Lower lobe of right lung (tissue), 2 donors: ENCODE results near the gene CD46. TPM values are rescaled to one million over a fixed set of nuclear protein-coding genes. Genes with fewer than 3 reads are reported as not detected.

Experiments
- ATAC-seq, 2 donors: fragments of 200-7000 bp; cut with Tn5 transposase; one replicate each; pipeline ENCODE4 v1.9.1; 2020 to 2022; ENCODE audit warnings: mild to moderate bottlenecking in 2 of 2, moderate library complexity in 2 of 2
- DNase-seq: peaks from one replicate; pipeline ENCODE4 v3.0.0-alpha.2; 2020
- H3K27ac ChIP-seq: fragments of 200-600 bp; one replicate; pipeline ENCODE4 v1.8.0; 2022
- H3K27me3 ChIP-seq: fragments of 200-600 bp; one replicate; pipeline ENCODE4 v1.8.0; 2022; ENCODE audit warnings: low read depth
- H3K36me3 ChIP-seq: fragments of 200-600 bp; one replicate; pipeline ENCODE4 v1.8.0; 2022; ENCODE audit warnings: mild to moderate bottlenecking
- H3K4me1 ChIP-seq: fragments of 200-600 bp; one replicate; pipeline ENCODE4 v1.8.0; 2022
- H3K4me3 ChIP-seq: fragments of 200-600 bp; one replicate; pipeline ENCODE4 v1.8.0; 2022; ENCODE audit warnings: mild to moderate bottlenecking
- H3K9me3 ChIP-seq: fragments of 200-600 bp; one replicate; pipeline ENCODE4 v1.8.0; 2022
- intact Hi-C: fragments of 100-400 bp; cut with DNase I; formaldehyde crosslinking; loops from one replicate; pipeline ENCODE4 v1.11.0; 2022
- total RNA-seq: library from RNA; stranded (reverse); fragmentation: NEBNext Ultra II Directional; extraction: Animal tissue kit (Norgen Biotek cat#: 25700); gene quantifications from one replicate; pipeline ENCODE4 v1.2.1, GENCODE V29; 2021
- TF ChIP-seq, protein P1 (sequence below): fragments of 200-600 bp; IDR thresholded peaks from one replicate; pipeline ENCODE4 v1.8.0; 2022; ENCODE audit warnings: antibody characterized with exemption, mild to moderate bottlenecking
- donor health status: DM: no; HTN: yes; CAD: no; lungs with severe emphysema.

The CD46 gene
- total RNA-seq, 1 donor from 2014 or later = 302 TPM

DNA sequence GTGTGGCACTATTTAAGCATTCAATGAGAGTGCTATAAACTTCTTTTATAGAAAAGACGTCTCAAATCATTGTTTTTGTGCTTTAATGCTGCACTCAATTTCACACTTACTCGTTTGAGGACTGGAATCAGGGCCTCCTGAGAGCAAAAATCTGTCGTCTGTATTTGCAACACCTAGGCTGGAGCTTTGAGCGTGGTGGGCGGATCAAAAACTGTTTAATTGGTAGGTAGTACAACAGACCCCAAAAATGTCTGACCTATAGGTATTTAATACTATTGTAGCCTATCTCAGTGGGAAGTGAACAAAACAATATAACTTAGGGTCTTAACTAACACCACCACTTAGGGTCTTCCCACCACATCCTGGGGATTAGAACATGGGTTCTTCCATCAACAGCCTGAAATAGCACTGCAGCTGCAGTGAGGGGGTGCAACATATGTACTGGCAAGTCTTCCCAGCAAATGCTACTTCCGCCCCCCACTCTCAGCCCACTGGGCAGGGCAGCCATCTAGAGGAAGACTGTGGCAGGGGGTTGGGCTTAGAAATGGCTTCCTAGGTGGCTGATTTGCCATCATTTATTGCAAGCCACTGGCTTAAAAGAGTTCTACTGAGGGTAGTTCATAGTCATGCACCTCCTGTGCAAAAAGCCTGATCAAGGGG lies 48.3 kb downstream of the CD46 start:
- Histone ChIP-seq H3K27me3 (no peaks in the 10 kb centered on the region), H3K4me1 (peaks cover 58% of the 10 kb centered on the region), H3K36me3 (peaks cover 65% of the 10 kb centered on the region), H3K9me3 (no peaks in the 10 kb centered on the region), H3K4me3 (no peak overlapping the region), H3K27ac (no peak overlapping the region)
- TF ChIP-seq, protein P1, sequence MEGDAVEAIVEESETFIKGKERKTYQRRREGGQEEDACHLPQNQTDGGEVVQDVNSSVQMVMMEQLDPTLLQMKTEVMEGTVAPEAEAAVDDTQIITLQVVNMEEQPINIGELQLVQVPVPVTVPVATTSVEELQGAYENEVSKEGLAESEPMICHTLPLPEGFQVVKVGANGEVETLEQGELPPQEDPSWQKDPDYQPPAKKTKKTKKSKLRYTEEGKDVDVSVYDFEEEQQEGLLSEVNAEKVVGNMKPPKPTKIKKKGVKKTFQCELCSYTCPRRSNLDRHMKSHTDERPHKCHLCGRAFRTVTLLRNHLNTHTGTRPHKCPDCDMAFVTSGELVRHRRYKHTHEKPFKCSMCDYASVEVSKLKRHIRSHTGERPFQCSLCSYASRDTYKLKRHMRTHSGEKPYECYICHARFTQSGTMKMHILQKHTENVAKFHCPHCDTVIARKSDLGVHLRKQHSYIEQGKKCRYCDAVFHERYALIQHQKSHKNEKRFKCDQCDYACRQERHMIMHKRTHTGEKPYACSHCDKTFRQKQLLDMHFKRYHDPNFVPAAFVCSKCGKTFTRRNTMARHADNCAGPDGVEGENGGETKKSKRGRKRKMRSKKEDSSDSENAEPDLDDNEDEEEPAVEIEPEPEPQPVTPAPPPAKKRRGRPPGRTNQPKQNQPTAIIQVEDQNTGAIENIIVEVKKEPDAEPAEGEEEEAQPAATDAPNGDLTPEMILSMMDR = no peak
- intact Hi-C loops = no loop called here
- no peak for ATAC-seq
- DNase-seq = no peak

DNA sequence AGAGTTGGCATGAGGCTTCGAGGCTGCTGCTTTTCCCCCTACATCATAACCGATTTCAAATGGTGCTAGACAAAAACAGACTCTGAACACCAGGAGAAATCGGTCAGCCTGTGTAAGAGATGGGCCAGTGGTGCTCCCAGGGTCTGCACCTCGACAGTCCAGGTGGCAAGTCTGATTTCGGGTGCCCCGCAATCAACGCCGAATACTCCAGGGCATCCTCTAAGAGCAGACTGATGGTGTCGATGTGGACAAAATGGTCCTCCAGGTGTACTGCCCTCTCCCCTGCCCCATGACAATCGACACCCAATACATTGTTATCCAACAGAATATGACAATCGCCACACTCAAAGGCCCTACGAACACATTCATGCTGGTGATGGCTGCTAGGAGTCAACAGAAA lies 50.0 kb downstream of the CD46 start:
- H3K36me3 ChIP-seq = peaks cover 75% of the 10 kb centered on the region
- H3K27ac ChIP-seq = peak overlapping the region; percentile 2
- intact Hi-C loops = no loop called here
- peaks cover 75% of the 10 kb centered on the region for H3K4me1 ChIP-seq
- H3K9me3 ChIP-seq = no peaks in the 10 kb centered on the region
- ATAC-seq (no peak), DNase-seq (no peak)
- H3K4me3 ChIP-seq = no peak overlapping the region
- no peaks in the 10 kb centered on the region for H3K27me3 ChIP-seq
- TF ChIP-seq, protein P1 = no peak

DNA sequence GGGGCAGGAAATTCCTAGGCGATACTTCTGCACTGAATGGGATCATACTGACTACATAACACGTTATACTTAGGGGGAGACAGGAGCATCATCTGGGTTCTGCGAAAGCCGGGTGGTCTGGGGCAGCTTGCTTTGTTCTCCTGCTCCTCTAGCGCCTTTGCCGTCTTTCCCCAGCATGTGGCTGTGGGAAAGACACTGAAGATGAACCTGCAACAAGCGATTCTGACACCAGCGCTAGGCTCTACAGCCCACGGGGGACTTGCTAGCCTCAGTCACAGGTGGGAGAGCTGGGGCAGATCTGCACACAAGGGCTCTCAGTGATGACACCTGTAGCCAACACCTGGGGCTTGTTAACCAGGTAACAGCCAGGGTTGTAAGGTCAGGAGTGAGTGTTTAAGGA lies 51.8 kb downstream of the CD46 start:
- intact Hi-C loops = no loop called here
- ATAC-seq (no peak), DNase-seq (no peak)
- Histone ChIP-seq H3K27me3 (no peaks in the 10 kb centered on the region), H3K36me3 (peaks cover 94% of the 10 kb centered on the region), H3K4me1 (peaks cover 81% of the 10 kb centered on the region), H3K4me3 (no peak overlapping the region), H3K27ac (peak overlapping the region; percentile 72), H3K9me3 (no peaks in the 10 kb centered on the region)
- TF ChIP-seq, protein P1 = no peak

DNA sequence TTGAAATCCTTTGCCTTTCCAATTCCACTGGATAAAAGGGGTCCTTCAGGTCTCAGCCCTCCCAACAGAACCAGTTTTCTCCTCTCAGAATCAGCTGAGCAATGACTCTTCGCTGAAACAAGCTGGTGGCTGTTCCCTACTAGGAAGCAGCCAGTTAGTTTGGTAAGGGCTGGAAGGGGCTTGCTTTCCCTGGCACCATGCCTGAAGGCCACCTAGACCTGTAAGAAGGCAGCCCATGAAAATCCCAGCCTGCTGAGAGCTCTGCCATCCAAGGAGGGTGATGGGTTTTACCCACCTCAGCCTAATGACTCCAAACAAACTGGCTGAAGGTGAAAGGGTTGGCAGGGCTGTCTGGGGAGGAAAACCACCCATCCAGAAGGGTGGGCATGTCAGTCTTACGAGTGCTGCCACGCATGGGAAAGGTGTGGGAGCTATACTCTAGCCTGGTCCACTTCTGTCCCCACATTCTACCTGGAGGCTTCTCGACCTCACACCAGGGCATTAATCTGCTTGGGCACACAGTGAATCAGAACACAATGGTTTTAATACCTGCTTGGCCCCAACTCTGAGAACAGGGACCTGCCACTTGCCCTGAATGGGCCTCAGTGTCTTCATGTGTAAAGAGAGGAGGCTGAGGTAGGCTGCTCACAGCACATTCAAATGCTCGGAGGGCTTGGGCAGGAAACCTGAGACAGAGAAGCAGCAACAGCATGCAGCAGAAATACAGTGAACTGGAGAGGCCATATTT lies 53.0 kb downstream of the CD46 start:
- no peaks in the 10 kb centered on the region for H3K9me3 ChIP-seq
- H3K4me1 ChIP-seq = peaks cover 89% of the 10 kb centered on the region
- peak overlapping the region; percentile 72 for H3K27ac ChIP-seq
- H3K27me3 ChIP-seq = no peaks in the 10 kb centered on the region
- intact Hi-C loops = no loop called here
- H3K36me3 ChIP-seq = peaks cover 100% of the 10 kb centered on the region
- DNase-seq (no peak), ATAC-seq (no peak)
- TF ChIP-seq, protein P1 = no peak
- no peak overlapping the region for H3K4me3 ChIP-seq

DNA sequence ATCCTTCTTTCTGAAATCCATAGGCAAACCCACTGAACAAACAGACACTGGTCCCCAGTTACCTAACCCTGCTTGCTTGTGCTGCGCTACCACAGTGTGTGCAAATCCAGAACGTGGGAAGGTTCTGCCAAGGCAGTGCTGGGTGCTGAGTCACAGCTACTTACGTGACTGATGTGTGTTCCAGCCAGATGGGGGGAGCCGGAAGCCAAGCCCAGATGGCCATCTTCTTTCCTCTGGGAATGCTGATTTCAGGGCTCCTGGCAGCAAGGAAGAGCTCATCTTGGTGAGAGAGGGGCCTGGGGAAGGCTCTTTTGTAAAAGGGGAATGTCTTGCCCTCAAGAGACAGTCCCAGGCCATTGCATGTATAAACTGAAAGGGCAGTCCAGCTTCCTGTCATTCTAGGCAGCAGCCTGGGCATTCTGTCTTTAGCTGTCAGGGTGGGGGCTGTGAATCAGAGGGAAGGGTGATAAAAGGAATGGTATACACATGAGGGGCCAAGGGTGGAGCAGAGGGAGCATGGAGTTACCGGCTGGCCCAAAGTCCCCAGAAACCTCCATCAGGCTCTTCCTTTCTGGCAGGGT lies 54.1 kb downstream of the CD46 start:
- Histone ChIP-seq H3K27ac (peak overlapping the region; percentile 72), H3K4me3 (no peak overlapping the region), H3K4me1 (peaks cover 99% of the 10 kb centered on the region), H3K27me3 (no peaks in the 10 kb centered on the region), H3K36me3 (peaks cover 100% of the 10 kb centered on the region), H3K9me3 (no peaks in the 10 kb centered on the region)
- peak; percentile 73 for DNase-seq
- ATAC-seq = peak; percentile 62 to 68
- TF ChIP-seq, protein P1 = no peak
- intact Hi-C loops = no loop called here
